ENCODE results near the gene SSBP3. TPM values are rescaled to one million over a fixed set of nuclear protein-coding genes. Genes with fewer than 3 reads are reported as not detected.
"Not testable (repeated sequence)": the region's sequence is repeated elsewhere in the genome, so short reads cannot be mapped to it uniquely, and the experiment has no call there.

Gene SSBP3
- total and polyA plus RNA-seq, 9 donors, result 41.2 to 247 (median 156) TPM

- intact Hi-C loops (cut with DNase I), result no loop called here
- no peaks in the 10 kb centered on the region for H3K36me3 ChIP-seq
- H3K27me3 ChIP-seq, result no peaks in the 10 kb centered on the region
- DNase-seq, result no peak
- H3K4me1 ChIP-seq (ENCODE audit: insufficient read depth), result no peaks in the 10 kb centered on the region
- no peak overlapping the region for H3K4me3 ChIP-seq
- TF ChIP-seq POLR2A (IDR thresholded peaks at IDR 0.05) (no peak), CTCF (IDR thresholded peaks at IDR 0.05) (no peak), EP300 (IDR thresholded peaks at IDR 0.05) (no peak)
- WGBS, 3 donors, result 87 to 88% (median 88%) methylated on average over 10 of the region's 10 CpGs
- no peaks in the 10 kb centered on the region for H3K9me3 ChIP-seq
- no peak overlapping the region for H3K27ac ChIP-seq
Observed at GRCh38 chr1:54237586-54237985, 168.6 kb downstream of the SSBP3 start.

- TF ChIP-seq CTCF (IDR thresholded peaks at IDR 0.05) (no peak), POLR2A (IDR thresholded peaks at IDR 0.05) (no peak), EP300 (IDR thresholded peaks at IDR 0.05) (no peak)
- WGBS, 3 donors, result 82 to 91% (median 85%) methylated on average over 2 of the region's 2 CpGs
- no peak for DNase-seq
Observed at GRCh38 chr1:54234284-54234683, 171.9 kb downstream of the SSBP3 start.

GRCh38 chr1:54233196-54233595 lies 173.0 kb downstream of the SSBP3 start:
- DNase-seq; H3K9me3 ChIP-seq; H3K27ac ChIP-seq; H3K4me1 ChIP-seq (ENCODE audit: insufficient read depth); intact Hi-C loops (cut with DNase I); H3K27me3 ChIP-seq; H3K36me3 ChIP-seq; H3K4me3 ChIP-seq: not testable (repeated sequence)
- 94 to 100% (median 97%) methylated on average over 9 to 31 of the region's 33 CpGs for WGBS, 3 donors

More at GRCh38 chr1:54234284-54234683, 171.9 kb downstream of the SSBP3 start:
- H3K9me3 ChIP-seq, result no peaks in the 10 kb centered on the region
- H3K36me3 ChIP-seq, result no peaks in the 10 kb centered on the region
- no peaks in the 10 kb centered on the region for H3K4me1 ChIP-seq (ENCODE audit: insufficient read depth)
- intact Hi-C loops (cut with DNase I), result no loop called here
- no peak overlapping the region for H3K4me3 ChIP-seq
- H3K27me3 ChIP-seq, result no peaks in the 10 kb centered on the region
- H3K27ac ChIP-seq, result no peak overlapping the region

GRCh38 chr1:54230507-54231339 lies 175.5 kb downstream of the SSBP3 start:
- TF ChIP-seq CTCF (IDR thresholded peaks at IDR 0.05) (no peak), POLR2A (IDR thresholded peaks at IDR 0.05) (no peak), EP300 (IDR thresholded peaks at IDR 0.05) (no peak)
- intact Hi-C loops (cut with DNase I), result no loop called here
- Histone ChIP-seq H3K4me3 (no peak overlapping the region), H3K4me1 (ENCODE audit: insufficient read depth) (no peaks in the 10 kb centered on the region), H3K27me3 (no peaks in the 10 kb centered on the region), H3K27ac (no peak overlapping the region), H3K9me3 (no peaks in the 10 kb centered on the region), H3K36me3 (no peaks in the 10 kb centered on the region)
- no peak for DNase-seq
- WGBS, 3 donors, result 79 to 81% (median 80%) methylated on average over 15 of the region's 15 CpGs

- intact Hi-C loops (cut with DNase I), result no loop called here
- Histone ChIP-seq H3K27ac (no peak overlapping the region), H3K4me3 (no peak overlapping the region), H3K27me3 (no peaks in the 10 kb centered on the region), H3K4me1 (ENCODE audit: insufficient read depth) (no peaks in the 10 kb centered on the region), H3K36me3 (no peaks in the 10 kb centered on the region), H3K9me3 (no peaks in the 10 kb centered on the region)
- WGBS, 3 donors, result 45 to 50% (median 48%) methylated on average over 11 of the region's 11 CpGs
- TF ChIP-seq POLR2A (IDR thresholded peaks at IDR 0.05) (no peak), EP300 (IDR thresholded peaks at IDR 0.05) (no peak), CTCF (IDR thresholded peaks at IDR 0.05) (no peak)
- peak in 4 of 5 donors; percentile 45 to 69 (median 58) for DNase-seq
Observed at GRCh38 chr1:54229281-54229891, 176.8 kb downstream of the SSBP3 start.
